AG04449 (cell line): ENCODE results near the gene CHAC2.

ENCODE experiments used
- CTCF ChIA-PET: fragments of 350-600 bp; formaldehyde crosslinking; extraction: SDS; loops from one replicate; lab custom pipeline; 2021; ENCODE audit warnings: antibody characterized with exemption; lab: Yijun Ruan, JAX
- POLR2A ChIA-PET: fragments of 400-600, 350-600 bp; formaldehyde crosslinking; extraction: SDS; loops from one replicate; lab custom pipeline; 2020; ENCODE audit warnings: antibody characterized with exemption, inconsistent platforms; lab: Yijun Ruan, JAX
- DNase-seq: peaks from one replicate; pipeline ENCODE4 v3.0.0-alpha.2; 2010; ENCODE audit warnings: low read depth, low spot score
- H3K4me3 ChIP-seq: 2 replicates; pipeline ENCODE4 v1.5.1; 2011; ENCODE audit warnings: low read depth, mild to moderate bottlenecking, control low read depth, low read length
- TF ChIP-seq, protein P1 (sequence below): IDR thresholded peaks from one replicate; pipeline ENCODE4 v1.5.1; 2011; ENCODE audit warnings: mild to moderate bottlenecking, moderate library complexity, low read length, control low read depth, inconsistent platforms; ENCODE audit not compliant: insufficient read depth; ENCODE audit errors: missing control alignments

The CHAC2 gene

DNA sequence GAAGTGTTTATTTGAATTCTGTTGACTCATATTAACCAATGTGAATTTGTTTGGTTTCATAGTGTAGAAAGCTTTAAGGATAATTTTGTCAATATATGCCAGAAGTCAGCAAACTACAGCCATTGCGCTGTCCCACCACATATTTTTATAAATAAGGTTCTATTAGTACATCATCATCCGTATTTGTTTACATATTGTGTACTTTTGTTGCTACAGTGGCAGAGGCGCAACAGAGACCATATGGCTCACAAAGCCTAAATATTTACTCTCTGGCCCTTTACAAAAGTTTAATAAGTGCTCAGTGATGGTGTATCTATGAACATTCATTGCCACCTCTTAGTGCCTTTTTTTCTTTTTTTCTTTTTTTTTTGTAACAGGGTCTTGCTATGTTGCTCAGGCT, 25.7 kb downstream of the CHAC2 start:
- TF ChIP-seq, protein P1, sequence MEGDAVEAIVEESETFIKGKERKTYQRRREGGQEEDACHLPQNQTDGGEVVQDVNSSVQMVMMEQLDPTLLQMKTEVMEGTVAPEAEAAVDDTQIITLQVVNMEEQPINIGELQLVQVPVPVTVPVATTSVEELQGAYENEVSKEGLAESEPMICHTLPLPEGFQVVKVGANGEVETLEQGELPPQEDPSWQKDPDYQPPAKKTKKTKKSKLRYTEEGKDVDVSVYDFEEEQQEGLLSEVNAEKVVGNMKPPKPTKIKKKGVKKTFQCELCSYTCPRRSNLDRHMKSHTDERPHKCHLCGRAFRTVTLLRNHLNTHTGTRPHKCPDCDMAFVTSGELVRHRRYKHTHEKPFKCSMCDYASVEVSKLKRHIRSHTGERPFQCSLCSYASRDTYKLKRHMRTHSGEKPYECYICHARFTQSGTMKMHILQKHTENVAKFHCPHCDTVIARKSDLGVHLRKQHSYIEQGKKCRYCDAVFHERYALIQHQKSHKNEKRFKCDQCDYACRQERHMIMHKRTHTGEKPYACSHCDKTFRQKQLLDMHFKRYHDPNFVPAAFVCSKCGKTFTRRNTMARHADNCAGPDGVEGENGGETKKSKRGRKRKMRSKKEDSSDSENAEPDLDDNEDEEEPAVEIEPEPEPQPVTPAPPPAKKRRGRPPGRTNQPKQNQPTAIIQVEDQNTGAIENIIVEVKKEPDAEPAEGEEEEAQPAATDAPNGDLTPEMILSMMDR: no peak
- ChIA-PET POLR2A (no interaction called here), CTCF (no interaction called here)

DNA sequence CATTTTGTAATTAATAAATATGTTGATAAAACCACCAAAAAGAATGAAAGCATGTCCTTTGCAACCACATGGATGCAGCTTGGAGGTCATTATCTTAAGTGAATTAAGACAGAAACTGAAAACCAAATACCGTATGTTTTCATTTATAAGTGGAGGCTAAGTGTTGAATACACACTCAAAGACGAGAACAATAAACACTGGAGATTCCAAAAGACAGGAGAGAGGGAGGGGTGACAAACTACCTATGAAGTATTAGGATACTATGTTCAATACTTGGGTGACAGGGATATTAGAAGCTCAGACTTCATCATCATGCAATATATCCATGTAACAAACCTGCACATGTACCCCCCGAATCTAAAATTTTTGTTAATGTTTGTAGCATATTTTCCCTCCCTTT, 26.2 kb downstream of the CHAC2 start:
- no peak overlapping the region for H3K4me3 ChIP-seq
- POLR2A ChIA-PET: no interaction called here
- DNase-seq: no peak
- TF ChIP-seq, protein P1: no peak
- CTCF ChIA-PET: interaction anchor here (0.6 kb wide), 1 partner anchor 12 kb away, joined by 3 read pairs; no protein-coding TSS in a partner anchor

More for the DNA sequence above, 25.7 kb downstream of the CHAC2 start:
- H3K4me3 ChIP-seq: no peak overlapping the region
- DNase-seq: no peak

DNA sequence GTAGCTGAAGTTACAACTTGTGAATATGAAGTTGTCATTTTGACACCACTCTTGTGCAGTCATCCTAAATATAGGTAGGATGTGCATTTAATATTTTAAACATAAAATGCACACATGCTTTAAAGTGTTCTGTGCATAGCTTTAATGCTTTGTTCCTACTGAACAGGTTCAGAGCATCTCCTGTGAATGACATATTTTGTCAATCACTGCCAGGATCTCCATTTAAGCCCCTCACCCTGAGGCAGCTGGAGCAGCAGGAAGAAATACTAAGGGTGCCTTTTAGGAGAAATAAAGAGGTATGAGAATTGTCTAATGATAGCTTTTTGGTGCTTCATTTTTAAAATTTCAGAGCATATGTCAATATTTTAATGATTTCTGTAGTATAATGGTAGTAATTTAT, 33.9 kb downstream of the CHAC2 start:
- DNase-seq: no peak
- POLR2A ChIA-PET: no interaction called here
- no peak overlapping the region for H3K4me3 ChIP-seq

DNA sequence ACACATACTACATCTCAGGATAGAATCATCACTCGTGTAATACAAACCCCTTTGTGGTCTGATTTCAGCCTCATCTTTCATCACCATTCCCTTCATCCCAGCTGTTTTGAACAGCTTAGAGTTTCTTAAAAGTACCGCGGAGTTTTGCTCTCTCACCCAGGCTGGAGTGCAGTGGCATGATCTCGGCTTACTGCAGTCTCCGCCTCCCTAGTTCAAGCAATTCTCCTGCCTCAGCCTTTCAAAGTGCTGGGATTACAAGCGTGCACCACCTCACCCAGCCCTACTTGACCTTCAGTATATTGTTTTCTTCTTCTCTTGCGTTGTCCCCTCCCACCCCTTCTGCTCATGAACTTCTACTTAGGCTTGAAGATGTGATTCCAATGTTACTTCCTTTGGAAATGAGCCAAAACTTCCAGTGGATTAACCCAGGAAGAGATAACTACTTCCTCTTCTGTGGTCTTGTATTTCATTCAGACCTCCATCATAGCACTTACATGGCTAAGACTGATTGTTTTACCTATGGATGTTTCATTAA, 35.1 kb downstream of the CHAC2 start:
- POLR2A ChIA-PET: no interaction called here
- CTCF ChIA-PET: interaction anchor here (1.1 kb wide), 1 partner anchor 14 kb away, joined by 3 read pairs; no protein-coding TSS in a partner anchor

More for the DNA sequence above, 33.9 kb downstream of the CHAC2 start:
- TF ChIP-seq, protein P1: no peak
- CTCF ChIA-PET: no interaction called here

DNA sequence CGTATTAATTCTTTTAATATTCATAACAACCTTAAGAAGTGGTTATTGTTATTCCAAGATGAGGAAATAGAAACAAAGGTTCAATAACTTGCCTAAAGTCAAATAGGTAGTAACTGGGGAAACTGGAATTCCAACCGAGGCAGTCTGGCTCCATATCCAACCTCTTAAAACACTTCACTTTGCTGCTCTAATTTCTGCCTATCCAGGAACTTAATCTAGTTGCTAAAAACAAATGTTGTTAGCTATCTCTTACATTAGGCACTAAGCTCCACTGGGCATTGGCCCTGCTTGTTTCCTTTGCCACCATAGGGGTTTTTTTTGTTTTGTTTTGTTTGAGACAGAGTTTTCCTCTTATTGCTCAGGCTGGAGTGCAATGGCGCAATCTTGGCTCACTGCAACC, 44.0 kb downstream of the CHAC2 start:
- TF ChIP-seq, protein P1: no peak
- POLR2A ChIA-PET: no interaction called here
- H3K4me3 ChIP-seq: no peak overlapping the region
- DNase-seq: no peak
- CTCF ChIA-PET: no interaction called here

More for the DNA sequence above, 35.1 kb downstream of the CHAC2 start:
- H3K4me3 ChIP-seq: no peak overlapping the region
- DNase-seq: no peak
- TF ChIP-seq, protein P1: no peak

DNA sequence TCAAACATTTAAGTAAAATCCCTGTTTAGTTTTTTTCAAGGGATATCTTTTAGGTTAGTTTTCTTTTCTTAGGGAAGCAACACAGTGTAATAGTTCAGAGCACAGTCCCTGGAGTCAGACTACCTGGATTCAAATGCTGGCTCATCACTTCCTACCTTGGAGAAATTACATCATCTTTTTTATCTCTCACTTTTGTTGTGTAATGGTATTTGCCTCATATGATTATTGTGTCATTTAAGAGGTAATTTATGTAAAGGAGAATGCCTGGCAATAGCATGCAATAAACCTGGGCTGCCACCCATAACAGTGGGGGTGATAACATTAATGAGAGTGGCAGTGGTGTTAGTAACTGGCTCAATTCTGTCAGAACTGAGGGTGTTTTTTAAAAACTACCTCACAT, 45.5 kb downstream of the CHAC2 start:
- no peak overlapping the region for H3K4me3 ChIP-seq
- TF ChIP-seq, protein P1: no peak
- ChIA-PET CTCF (no interaction called here), POLR2A (no interaction called here)
- DNase-seq: no peak
